Kidney capillary endothelial cell (primary cell): ENCODE results near the gene SIX3.

Experiments
- DNase-seq: peaks from one replicate; pipeline ENCODE4 v3.0.0-alpha.2; 2018; ENCODE audit warnings: low spot score

The SIX3 gene

DNA sequence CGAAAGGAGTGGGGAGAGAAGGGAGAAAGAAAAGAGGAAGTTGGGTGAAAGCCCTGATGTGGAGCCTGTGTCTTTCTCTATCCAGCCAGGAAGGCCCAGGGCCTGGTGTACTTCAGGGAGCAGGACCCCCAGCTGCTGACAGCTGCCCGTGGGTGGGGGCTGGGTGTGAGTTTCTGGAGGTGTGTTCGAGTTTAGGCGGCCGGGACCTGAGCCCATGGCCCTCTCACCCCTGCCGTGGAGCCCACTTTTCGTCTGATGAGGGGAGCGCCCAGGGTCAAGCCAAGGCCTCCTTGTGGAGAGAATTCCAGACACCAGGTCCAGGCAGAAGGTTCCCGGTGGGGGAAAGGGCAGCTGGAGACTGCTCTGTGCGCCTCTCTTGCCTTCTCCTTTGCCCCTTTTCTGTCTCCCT is 2.2 kb downstream of the SIX3 start:
- DNase-seq = no peak

DNA sequence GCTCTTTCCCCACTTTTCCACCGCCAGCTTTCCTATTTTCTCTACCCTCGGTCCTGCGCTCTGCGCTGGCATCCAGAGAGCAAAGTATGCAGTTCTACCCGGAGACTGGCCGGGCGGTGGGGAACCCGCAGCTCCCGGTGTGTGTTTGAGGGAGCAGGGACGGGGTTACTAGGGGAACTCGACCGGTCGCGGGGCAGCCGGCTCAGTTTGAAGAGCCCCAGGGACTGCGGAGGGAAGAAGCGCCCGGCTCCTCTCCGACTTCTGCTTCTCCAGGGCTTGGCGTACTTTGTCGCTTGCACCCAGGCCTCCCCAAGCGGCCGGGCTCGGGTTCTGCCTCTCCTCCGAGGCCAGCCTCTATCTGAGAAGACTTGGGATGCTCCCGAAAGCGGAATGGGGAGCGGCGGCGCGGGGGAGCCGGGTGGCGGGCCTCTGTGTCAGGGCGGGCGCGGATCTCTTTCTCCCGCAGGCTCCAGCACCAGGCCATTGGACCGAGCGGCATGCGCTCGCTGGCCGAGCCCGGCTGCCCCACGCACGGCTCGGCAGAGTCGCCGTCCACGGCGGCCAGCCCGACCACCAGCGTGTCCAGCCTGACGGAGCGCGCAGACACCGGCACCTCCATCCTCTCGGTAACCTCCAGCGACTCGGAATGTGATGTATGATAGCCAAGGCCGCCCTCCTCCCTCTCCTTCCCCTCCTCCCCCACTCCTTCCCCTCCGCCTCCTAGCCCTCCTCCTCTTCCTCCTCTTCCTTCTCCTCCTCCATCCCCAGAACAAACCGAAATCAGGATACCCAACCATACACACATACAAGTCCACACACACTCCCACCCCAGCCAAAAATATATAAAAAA is 2.8 kb downstream of the SIX3 start:
- DNase-seq = no peak

DNA sequence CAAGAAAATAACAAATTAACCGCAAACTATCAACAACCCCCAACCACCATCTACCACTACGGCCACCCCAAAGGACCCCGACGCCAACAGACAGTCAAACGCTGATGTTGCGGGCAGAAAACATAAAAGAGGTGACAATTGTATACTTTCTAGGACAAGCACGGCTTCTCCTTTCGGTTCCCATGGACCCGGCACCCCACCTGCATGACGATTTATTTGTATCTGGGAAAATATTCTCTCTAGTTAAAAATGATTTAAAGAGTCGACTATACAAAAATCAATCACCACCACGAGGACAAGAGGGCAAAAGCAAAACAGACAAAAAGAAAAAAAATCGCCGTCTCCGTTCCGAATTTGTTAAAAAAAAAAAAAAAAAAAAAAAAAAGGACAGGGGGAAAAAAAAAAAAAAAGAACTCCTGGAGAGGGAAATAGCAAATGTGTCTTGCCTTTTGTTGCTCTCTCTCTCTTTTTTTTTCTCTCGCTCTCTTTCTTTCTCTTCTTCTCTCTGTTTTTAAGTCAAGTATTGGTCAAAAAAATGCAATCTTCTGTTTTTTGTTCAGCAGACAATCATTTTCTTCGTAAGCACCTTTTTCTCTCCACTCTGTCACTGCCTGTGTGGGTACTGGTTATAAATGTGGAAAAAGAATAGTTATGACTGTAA is 3.6 kb downstream of the SIX3 start:
- no peak for DNase-seq

DNA sequence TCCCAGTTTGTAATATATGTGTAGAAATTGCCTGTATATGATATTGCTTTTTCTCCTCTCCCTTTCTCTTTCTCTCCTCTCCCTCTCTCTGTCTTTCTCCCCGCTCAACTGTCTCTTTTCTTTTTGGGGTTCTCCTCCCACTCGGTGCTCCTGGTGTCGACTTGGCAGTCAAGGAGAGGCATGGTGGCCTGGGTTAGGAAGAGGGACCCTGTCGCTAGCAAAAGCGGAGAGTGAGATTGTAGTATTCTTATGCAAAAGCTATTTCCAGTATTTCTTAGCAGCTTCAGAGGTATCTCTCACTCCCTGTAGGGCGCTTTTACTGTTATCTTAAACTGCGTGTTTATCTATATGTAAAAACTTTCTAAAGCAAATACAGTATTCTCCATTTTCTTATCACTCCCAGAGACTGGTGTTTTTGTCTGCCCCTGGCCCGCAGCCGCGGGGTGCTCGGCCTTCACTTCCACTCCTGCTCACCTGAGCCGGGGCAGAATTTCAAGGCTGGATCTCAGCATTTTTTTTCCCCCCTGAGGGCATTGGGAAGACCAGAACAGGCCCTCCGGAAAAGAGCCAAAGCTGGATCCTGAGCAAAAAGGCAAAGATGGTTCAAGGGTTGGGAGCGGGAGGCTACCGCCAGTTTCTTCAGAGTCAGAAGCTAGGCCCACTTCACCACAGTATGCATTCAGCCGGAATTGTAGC is 4.3 kb downstream of the SIX3 start:
- no peak for DNase-seq

DNA sequence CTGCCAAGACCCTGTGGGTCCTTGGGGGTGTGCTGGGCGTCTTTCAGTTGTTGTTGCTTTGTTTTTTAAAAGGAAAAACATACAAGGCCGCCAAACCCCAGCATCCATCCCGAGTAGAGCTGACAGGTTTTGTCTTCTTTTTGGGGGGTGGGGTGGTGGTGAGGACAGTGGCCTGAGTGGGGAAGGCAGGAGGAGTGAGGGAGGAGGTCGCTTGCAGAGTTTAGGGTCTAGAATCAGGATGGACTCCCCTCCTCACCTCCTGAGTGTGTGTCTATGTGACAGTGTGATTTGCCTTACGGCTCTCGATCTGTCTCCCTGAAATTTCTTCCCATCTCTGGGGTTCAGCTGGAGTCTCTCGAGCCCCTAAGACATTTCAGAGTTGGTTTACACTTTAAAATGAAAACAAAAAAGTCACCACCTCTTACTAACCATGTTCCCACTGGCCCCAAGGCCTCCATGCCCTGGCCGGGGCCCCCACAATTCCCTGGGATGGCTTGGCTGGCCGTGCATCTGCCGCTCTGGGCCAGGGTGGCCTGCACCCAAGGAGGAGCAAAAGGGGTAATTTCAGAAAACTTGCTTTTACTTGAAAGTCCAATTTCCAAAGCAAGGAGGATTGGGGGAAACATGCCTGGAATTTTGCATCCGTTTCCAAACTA is 5.0 kb downstream of the SIX3 start:
- no peak for DNase-seq

DNA sequence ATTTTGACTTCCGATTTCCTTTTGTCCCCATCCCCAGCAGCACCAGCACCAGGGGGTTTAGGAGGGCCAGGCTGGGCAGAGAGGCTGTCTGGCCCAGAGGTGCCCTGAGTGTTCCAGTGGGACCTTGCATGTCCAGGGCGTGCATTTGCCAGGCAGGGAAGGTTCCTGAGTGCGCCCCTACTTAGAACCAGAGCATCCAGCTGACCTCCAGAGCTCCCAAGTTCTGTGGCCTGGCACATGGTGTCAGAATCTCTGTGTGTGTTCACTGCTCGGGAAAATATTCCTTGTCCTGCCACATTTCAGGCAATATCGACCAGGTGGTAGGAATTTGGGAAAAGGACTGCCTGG is 5.5 kb downstream of the SIX3 start:
- no peak for DNase-seq

DNA sequence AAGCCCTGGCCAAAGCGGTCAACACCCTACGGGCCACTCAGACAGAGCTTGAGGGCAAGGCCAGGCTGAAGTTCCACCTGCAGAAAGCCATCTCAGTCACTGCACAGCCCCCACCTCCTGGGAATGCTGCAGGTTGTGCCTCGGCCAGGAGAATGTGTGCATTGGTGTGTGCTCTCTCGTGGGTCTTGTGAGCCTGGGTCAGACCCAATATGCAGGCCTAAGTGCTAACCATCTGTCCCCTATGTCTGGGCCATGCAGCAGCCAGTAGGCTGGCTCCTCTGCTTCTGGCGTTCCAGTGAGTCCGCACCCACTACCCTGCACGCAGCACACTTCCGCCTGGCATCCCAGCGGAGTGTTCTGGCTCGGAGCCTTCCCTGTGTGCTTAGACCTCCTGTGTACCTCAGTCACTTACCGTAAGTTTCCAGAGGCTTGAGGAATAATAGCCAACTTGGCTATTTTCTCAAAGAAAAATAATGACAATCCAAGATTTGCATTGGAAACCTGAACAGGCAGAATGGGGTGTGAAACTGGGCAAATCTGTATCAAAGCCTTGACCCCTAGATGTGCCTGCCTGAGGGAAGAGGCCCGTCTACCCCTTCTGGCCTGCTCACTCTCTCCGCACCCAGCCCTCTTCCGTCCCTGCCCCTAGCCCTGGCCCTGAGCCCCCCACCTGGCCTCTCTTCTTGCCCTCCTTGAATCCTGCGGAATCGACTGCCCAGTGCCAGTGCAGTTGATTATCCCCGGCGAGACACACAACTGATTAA is 7.2 kb downstream of the SIX3 start:
- no peak for DNase-seq

DNA sequence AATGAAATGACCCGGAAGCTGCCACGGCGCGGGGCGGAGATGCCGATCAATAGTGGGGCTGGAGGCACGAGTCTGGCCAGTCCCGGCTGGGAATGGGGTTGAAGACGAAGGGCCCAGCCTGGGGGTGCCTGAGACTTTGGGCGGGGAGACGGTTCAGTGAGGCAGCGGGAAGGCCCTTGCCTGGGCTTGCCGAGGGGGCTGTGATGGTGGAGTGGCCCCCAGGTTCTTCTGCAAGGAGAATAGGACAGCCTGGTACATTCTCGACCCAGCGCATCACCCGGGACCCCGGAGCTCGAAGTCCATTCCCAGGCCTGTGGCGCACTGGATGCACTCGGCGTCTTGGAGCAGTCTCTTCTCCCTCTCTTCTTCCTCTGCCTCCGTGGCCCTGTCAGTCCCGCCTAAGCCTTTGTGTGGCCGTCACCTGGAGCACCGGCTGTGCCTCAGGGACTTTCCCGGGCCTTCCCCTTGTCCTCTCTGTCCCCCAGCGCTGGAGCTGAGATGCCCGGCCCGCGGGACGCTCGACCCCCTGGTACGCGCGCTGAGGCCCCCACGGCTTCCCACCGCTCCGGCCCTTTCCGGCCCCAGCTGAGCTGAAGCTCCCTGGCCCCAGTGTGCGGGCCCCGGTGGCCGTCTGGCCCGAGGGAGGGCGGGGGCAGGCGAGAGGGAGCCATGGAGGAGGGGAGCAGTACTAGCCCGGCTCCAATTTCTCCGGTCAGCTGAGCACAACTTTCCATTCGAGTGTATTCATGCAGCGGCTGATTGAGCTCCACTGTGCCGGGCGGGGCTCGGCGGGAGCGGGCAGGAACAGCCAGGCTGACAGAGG is 8.0 kb downstream of the SIX3 start:
- DNase-seq = no peak

DNA sequence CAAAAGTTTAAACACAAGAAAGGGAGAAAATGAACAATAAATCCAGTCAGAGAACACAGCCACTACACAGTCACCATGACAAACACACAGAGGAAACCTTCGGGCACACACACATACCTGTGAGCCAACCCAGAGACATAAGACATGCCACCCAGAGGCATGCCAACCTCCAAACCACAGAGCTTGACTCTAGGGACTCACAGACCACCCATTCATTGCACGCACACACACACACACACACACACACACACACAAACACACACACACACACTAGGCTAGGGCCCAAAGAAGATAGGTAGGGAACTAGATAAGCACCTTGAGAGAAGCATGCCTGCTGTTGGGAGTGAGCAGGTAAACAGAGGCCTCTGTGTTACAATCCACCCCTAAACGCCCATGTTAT is 9.1 kb downstream of the SIX3 start:
- no peak for DNase-seq

DNA sequence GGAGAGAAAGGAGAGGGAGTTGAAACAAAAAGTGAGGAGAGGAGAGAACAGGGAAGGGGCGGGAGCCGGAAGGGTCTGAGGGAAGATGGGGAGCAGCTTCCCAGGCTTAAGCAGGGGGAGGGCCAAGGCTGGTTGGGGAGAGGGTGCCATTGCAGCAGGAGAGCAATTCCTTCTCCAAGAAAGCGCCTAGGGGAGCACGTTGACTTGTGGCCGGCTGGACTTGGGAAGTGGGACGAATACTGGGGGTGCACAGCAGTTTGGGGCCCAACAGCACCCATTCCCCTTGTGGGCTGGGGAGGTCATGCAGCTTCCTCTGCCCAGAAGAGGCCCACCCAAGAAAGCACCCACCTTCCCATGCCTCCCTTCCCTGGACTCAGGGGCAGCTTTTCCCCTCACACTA is 9.6 kb downstream of the SIX3 start:
- no peak for DNase-seq

DNA sequence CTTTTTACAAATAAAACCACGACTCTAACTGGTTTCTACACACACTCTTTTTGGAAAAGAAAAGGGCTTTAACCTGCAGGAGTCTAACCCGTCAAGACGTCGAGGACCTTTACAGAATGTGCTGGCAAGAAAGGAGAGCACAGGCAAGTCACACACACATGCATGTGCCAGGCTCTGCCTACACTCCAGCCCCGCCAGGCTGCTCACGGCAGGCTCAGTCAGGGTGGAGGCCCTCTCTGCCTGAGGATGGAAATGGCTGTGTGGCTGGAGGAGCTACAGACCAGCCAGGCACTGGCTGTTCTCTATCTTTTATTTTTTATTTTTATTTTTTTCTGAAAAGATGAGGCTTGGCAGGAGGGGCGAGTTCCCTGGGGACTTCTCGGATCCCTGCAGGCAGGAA is 10.2 kb downstream of the SIX3 start:
- no peak for DNase-seq

DNA sequence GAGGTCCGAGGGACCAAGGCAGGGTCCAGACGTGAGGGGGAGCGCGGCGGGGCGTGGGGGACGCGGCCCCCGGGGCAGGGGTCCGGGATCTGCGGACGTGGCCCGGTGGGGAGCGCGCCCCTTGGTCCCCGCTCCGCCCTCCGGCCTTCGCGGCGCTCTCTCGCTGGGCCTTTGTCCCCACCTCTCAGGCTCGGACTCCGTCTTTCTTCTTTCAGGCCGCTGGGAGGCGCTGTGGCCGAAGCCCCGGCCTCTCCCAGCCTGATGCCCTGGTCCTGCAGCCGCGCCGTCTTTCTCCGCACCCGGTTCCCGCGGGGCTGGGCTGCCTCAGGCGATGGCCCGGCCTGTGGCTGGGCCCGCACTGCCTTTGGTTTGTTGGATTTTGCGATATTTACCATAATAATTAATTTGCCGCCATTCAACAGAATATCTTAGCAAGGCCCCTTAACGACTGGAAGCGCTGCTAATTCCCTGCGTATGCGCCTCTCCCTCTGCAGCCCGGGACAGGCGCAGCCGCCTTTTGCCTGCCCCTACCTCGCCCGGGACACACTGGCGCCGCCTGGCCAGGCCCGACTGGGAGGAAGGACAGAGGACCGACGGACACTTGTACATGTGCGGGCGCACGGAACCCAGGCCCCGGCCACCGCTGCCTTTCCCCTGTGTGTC is 10.8 kb downstream of the SIX3 start:
- DNase-seq = peak; percentile 69

DNA sequence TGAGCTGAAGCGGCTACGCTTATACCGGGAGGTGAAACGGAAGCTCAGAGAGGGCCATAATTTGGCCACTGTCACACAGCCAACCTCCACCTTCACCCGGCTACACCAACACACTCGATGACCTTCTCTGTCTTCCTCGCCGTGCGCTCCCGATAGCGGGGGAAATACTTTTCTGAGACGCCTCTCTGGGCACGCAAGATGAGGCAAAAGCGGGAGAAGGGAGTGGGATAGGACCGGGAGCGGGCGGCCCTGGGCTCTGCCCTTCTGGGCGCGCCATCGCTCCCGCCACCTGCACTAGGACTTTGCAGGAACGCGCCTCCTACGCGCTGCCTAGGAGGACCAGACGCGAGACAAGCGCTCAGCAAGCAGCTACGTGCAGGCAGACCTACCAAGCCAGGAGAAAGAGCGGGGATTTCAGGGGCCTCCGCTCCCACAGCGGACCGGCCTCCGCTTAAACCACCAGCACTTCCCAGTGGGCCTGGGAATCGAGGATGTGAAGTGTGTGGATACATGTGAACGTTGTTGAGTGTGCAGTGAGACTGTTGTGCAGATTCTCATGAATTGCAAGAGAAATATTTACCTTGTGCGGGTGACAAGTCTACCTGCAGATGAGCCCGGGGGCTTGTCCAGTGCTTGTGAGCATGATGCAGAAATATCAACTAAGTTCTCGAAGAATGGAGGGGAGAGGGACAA is 11.4 kb downstream of the SIX3 start:
- DNase-seq = no peak

DNA sequence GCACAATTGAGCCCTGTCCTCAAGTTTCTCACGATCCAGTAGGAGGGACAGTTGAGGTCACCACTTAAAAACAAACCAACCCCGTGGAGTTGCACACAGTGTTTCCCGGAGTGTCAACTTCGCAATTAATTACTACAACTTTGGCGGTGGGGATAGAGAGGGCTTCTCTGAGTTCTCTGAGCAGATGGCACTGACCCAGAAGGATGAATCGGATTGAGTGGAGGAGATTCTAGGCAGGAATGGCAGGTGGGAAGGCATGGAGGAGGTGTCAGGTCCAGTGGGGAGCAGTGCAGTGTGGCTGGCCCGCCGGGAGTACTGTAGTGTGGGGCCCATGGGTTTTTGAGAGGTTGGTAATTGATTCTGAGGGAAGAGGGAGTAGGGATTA is 12.0 kb downstream of the SIX3 start:
- no peak for DNase-seq

DNA sequence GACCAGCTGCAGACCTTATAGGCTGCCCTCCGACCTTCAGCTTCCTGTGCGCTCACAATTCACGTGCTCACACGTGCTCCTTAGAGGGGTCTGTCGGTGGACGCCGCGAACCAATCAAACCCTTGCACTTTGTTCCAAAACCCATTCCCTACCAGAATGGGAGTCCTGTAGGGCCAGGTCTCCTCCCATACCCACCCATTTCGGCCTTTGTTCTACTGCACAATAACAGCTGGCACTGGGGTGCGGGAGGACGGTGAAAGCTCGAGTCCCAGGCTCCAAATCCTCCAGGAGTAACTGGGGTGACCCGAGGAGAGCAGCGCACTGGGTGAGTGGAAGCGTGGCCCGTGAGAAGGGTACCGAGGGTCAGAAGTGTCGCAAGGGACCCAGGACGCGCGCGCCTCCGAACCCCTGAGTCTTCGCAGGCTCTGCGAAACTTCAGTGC is 13.0 kb downstream of the SIX3 start:
- no peak for DNase-seq

DNA sequence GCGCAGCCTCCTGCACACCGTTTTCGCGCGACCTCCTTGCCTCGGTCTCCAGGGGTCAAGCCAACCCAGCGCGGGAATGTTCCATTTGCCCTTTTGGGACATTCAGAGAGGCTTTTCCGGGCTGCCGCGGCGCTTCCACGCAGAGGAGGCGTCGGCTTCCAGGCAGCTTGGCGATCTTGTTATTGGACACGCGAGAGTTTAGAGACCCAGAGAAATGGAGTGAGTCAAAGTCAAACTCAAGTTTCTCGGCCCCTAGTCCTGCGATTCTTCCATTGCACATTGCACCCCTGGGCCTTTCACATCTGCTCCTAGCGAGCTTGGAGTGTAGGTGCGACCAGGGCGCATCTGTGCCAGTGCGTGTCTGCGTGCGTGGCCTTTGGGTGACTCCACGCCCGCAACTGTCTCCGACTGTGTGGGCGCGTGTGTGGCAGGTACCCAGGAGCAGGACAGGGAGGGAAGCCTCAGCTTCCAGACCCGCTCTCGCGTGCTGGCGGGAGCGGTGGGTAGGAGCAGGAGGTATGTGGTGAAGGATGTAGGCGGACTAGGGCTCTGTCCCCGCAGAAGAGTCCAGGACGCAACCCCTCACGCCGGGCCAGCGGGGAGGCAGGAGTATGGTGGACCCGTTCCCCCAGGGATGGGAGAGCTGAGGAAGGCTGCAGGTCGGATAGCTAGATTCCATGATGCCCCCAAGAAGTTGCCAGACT is 13.5 kb downstream of the SIX3 start:
- no peak for DNase-seq

DNA sequence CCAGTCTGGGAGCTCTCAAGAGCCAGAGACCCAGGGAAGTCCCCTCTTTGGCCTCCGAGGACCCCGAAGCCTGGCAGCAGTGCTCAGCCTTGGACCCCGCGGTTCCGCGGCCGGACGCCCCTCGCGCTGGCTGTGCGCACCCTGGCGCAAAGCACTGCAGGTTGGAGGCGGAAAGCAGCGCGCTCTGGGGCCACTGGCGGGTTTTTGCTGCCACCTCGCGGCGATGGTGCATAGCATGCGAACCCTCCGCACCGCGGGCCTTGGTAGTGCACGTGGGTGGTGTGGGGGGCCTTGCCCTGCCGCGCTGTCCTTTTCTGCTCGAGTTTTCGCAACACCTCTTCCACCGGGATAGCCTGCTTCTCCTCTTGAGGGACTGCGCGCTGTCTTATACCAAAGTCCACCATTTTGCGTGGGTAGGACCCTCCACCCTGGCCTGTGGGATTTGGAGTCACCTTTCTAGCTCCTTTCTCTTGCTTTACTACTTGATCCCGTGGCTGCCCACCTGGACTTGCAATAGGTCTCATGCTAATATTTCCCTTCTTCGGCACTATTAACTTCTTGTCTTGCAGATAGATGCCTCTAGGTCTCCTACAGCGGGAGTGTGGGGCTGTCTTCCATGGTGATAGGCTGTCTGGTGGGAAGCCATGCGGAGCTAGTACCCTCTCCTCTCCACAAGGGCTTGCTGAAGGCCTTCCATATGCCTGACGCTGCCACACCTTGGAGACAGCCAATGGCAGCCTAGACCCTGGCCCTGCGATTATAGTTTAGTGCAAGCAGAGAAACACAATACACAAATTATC is 14.3 kb downstream of the SIX3 start:
- DNase-seq = peak; percentile 64

DNA sequence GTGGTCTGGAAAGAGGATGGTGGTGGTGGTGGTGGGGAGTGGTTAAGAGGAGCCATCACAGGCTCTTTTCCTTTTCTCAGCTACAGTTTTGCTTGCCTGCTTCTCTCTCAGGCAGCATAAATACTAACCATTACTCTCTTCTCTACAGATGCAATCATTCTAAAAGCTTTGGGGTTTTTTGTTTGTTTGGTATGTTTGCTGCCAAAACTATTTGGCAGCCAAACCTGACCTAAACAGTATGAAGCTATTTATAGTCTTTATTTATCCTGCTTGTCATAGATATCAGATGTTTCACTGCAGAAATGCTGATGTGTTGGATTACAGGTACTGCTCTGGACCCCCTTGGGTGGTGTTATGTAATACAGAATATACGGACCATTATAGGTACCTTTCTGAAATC is 15.3 kb downstream of the SIX3 start:
- DNase-seq = no peak
